ENCODE results near the gene CLHC1. TPM values are rescaled to one million over a fixed set of nuclear protein-coding genes. Genes with fewer than 3 reads are reported as not detected.
"Not testable (repeated sequence)": the region's sequence is repeated elsewhere in the genome, so short reads cannot be mapped to it uniquely, and the experiment has no call there.

Gene CLHC1
- total RNA-seq = not detected

DNA sequence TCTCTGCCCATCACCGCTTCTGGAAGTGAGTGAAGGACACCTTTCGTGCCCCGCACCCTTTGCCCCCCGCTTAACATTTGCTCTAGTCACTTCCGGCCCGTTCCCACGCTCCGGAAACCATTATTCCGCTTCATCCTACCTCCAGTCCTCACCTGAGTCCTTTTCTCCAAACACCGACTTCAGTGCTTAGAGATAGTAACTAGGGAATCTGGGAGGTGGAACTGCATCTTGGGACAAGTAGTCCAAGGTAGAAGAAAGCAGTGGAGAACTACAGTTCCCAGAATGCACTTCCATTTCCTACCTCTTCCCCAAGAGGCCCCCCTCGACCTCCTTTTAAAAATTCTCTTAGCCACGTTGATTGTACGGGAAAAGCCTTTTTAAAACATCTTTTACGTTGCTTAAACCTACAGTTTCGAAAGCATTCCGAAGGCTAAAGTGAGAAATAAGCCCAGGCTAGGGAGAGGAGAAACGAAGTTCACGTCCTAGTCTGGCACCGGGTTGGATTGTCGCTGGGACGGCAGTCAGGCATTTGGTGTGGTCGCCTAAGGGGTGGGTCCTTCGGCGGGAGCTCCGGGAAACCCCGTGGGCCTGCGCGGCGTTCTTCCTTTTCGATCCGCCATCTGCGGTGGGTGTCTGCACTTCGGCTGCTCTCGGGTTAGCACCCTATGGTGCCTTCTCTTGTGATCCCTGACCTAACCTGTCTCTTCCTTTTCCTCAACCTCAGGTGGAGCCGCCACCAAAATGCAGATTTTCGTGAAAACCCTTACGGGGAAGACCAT, at the start of gene CLHC1, which contains the start of gene RPS27A:
CLHC1 (minus strand) TSS at position 210 of the 779 bp plus-strand sequence. CDS start 9,882 bp downstream, outside the sequence.
RPS27A (plus strand) TSS at position 605 of the 779 bp plus-strand sequence; CDS start at position 742, 137 bp downstream.
- Histone ChIP-seq H3K4me3 (peak within 1 kb of the TSS; percentile 69 to 86), H3K36me3 (peaks cover 24 to 36% of the 10 kb centered on the region in 2 donors), H3K9me3 (no peaks in the 10 kb centered on the region), H3K27ac (peak within 1 kb of the TSS; percentile 84 to 90), H3K4me1 (peaks cover 7 to 20% of the 10 kb centered on the region in 2 donors), H3K27me3 (no peaks in the 10 kb centered on the region)
- intact Hi-C loops (cut with DNase I) = loop anchor here (1.0 to 10.0 kb wide), 8 partner anchors 9 to 1117 kb away; partner anchors contain the start of genes ACYP2, CCDC88A, MTIF2 and PPP4R3B
- peak; percentile 50 to 92 for DNase-seq (ENCODE audit: low spot score in 2 of 2)
- TF ChIP-seq, protein P1, sequence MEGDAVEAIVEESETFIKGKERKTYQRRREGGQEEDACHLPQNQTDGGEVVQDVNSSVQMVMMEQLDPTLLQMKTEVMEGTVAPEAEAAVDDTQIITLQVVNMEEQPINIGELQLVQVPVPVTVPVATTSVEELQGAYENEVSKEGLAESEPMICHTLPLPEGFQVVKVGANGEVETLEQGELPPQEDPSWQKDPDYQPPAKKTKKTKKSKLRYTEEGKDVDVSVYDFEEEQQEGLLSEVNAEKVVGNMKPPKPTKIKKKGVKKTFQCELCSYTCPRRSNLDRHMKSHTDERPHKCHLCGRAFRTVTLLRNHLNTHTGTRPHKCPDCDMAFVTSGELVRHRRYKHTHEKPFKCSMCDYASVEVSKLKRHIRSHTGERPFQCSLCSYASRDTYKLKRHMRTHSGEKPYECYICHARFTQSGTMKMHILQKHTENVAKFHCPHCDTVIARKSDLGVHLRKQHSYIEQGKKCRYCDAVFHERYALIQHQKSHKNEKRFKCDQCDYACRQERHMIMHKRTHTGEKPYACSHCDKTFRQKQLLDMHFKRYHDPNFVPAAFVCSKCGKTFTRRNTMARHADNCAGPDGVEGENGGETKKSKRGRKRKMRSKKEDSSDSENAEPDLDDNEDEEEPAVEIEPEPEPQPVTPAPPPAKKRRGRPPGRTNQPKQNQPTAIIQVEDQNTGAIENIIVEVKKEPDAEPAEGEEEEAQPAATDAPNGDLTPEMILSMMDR (IDR thresholded peaks at IDR 0.05) = no peak

DNA sequence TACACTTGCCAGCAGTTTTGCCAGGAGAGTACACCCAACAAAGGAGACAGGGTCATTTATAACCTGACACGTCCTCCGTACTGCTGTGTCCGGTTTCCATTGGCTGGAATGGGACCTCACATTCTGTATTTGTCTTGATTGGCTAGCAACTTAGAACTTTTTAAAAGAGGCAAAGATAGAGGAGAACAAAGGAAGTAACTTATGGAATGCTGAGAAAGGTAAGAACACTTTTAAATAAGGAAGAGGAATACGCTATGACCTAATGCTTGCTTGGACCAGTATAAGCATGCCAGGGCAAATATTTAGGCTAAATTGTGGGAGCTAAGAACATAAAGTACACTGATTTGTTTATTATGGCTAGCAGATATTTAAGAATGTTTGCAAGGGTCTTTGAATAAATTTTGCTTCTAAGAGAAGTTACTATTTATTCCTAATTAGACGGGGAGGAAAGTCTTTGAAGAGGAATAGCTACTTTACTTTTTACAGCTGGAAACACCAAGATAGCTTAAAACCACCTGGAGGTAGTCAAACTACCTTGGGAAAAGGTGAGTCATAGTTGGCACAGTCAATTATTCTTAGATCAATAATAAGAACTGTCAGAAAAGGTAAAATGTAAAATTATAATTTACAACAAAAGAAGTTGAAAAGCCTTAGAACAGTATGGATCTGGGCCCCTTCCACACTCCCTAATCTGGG, 48.9 kb upstream of the CLHC1 start:
- Histone ChIP-seq H3K27ac (peak overlapping the region; percentile 92), H3K4me3 (peak overlapping the region in 1 of 2 donors; percentile 87)

DNA sequence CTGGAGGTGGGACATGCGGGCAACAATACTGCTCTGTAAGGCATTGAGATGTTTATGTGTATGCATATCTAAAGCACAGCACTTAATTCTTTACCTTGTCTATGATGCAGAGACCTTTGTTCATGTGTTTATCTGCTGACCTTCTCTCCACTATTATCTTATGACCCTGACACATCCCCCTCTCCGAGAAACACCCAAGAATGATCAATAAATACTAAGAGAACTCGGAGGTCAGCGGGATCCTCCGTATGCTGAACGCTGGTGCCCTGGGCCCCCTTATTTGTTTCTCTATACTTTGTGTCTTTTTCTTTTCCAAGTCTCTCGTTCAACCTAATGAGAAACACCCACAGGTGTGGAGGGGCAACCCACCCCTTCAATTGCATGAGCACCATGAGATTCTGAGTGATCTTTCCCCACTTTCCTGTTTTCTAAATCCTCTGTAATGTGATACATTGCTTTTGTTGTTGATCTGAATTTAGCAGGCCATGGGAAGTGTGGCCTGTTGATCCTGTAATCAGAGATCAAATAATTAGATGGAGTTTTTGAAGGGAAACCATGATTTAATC, 47.8 kb upstream of the CLHC1 start:
- DNase-seq (ENCODE audit: low spot score in 2 of 2); H3K4me3 ChIP-seq; H3K27ac ChIP-seq; H3K9me3 ChIP-seq; H3K4me1 ChIP-seq; H3K36me3 ChIP-seq; H3K27me3 ChIP-seq: not testable (repeated sequence)
- intact Hi-C loops (cut with DNase I) = loop anchor here (5.0 kb wide), 3 partner anchors 48 to 237 kb away; partner anchors contain the start of genes CFAP36, CLHC1 and RPS27A

More for the DNA sequence above, 48.9 kb upstream of the CLHC1 start:
- intact Hi-C loops (cut with DNase I) = loop anchor here (5.0 kb wide), 3 partner anchors 49 to 236 kb away; partner anchors contain the start of genes CFAP36, CLHC1 and RPS27A
- not testable (repeated sequence) for H3K27me3 ChIP-seq; H3K36me3 ChIP-seq; DNase-seq (ENCODE audit: low spot score in 2 of 2); H3K4me1 ChIP-seq; H3K9me3 ChIP-seq

DNA sequence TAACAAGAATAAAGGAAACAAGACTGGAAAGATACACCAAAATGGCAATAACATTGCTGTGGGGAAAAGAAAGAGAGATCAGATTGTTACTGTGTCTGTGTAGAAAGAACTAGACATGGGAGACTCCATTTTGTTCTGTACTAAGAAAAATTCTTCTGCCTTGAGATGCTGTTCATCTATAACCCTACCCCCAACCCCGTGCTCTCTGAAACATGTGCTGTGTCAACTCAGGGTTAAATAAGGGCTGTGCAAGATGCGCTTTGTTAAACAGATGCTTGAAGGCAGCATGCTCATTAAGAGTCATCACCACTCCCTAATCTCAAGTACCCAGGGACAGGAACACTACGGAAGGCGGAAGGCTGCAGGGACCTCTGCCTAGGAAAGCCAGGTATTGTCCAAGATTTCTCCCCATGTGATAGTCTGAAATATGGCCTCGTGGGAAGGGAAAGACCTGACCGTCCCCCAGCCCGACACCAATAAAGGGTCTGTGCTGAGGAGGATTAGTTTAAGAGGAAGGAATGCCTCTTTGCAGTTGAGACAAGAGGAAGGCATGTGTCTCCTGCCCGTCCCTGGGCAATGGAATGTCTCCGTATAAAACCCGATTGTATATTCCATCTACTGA, 47.2 kb upstream of the CLHC1 start:
- H3K27me3 ChIP-seq; H3K4me1 ChIP-seq; DNase-seq (ENCODE audit: low spot score in 2 of 2); intact Hi-C loops (cut with DNase I); H3K27ac ChIP-seq; H3K36me3 ChIP-seq; H3K4me3 ChIP-seq; H3K9me3 ChIP-seq: not testable (repeated sequence)

DNA sequence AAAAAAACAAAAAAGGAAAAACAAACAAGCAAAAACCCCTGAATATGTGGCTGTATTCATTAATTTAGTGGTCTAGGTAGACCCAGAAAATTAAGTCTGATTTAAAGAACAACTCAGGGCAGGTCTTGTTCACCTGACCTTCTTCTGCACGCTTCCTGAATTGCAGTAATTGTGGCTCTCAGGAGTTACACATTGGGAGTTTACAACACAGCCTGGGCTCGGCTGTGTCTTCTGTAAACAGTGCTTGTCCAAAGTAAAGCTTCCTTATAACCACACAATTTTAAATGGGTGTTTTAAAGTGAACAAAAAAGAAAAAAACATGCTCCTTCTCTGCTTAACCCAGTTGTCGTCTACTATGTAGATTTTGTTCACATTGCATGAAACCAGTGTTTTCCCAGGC, 45.2 kb upstream of the CLHC1 start:
- no peaks in the 10 kb centered on the region for H3K4me1 ChIP-seq
- intact Hi-C loops (cut with DNase I) = no loop called here
- TF ChIP-seq, protein P1 (IDR thresholded peaks at IDR 0.05) = no peak
- no peaks in the 10 kb centered on the region for H3K36me3 ChIP-seq
- no peaks in the 10 kb centered on the region for H3K9me3 ChIP-seq
- no peak for DNase-seq (ENCODE audit: low spot score in 2 of 2)
- no peak overlapping the region for H3K4me3 ChIP-seq
- no peak overlapping the region for H3K27ac ChIP-seq
- H3K27me3 ChIP-seq = no peaks in the 10 kb centered on the region

DNA sequence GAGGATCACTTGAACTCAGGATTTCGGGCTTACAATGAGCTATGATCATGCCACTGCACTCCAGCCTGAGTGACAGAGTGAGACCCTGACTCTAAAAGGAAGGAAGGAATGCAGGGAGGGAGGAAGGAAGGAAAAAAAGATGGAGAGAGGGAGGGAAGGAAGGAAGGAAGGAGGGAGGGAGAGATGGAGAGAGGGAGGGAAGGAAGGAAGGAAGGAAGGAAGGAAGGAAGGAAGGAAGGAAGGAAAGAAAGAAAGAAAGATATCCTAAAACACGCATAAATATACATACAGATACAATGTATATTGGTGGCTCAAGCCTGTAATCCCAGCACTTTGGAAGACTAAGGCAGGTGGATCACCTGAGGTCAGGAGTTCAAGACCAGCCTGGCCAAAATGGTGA, 42.3 kb upstream of the CLHC1 start:
- H3K36me3 ChIP-seq; DNase-seq (ENCODE audit: low spot score in 2 of 2); H3K27me3 ChIP-seq; H3K4me3 ChIP-seq; H3K27ac ChIP-seq; H3K9me3 ChIP-seq; H3K4me1 ChIP-seq; intact Hi-C loops (cut with DNase I): not testable (repeated sequence)

DNA sequence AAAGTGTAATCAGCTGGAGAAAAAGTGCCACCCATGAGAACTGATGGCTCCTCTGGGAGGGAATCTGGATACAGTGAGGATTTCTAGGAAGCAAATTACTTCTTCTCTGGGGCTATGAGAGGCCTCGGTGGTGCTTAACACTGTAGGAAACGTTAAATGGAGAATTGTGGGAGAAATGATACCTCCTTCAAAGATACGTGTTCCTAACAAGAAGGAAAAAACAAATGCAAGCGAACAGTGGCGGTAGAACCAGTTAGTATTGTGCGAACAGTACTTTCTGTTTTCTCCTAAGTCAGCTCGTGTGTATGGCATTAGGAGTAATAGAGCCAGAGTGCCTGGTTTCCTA, 37.5 kb upstream of the CLHC1 start:
- Histone ChIP-seq H3K4me3 (peak overlapping the region; percentile 80 to 86), H3K4me1 (peaks cover 0 to 4% of the 10 kb centered on the region in 2 donors), H3K27ac (peak overlapping the region; percentile 80 to 83), H3K27me3 (no peaks in the 10 kb centered on the region), H3K36me3 (peaks cover 0 to 3% of the 10 kb centered on the region in 2 donors), H3K9me3 (no peaks in the 10 kb centered on the region)
- TF ChIP-seq, protein P1 (IDR thresholded peaks at IDR 0.05) = no peak
- no peak for DNase-seq (ENCODE audit: low spot score in 2 of 2)
- intact Hi-C loops (cut with DNase I) = loop anchor here (1.0 to 2.0 kb wide), 4 partner anchors 13 to 163 kb away; partner anchors contain the start of genes CCDC88A, CLHC1 and RPS27A

Data from ascending aorta (tissue), 2 donors.